HCT116 (cell line): ENCODE results near the gene UBE2V1. TPM values are rescaled to one million over a fixed set of nuclear protein-coding genes. Genes with fewer than 3 reads are reported as not detected.

Experiments used
- ATAC-seq: fragments of 200-7000 bp; cut with Tn5 transposase; 2 replicates; pipeline ENCODE4 v1.9.1; 2020; ENCODE audit warnings: mild to moderate bottlenecking, moderate library complexity
- BruUV-seq: library from RNA; stranded (reverse); fragments of 400-500 nt; replicated peaks from 2 replicates; lab custom pipeline; 2021; lab: Mats Ljungman, UMichigan
- CTCF ChIA-PET: fragments of 300-600 bp; sonication (Branson Sonifier 250); formaldehyde crosslinking; loops from one replicate; lab custom pipeline; 2021; ENCODE audit warnings: antibody characterized with exemption; lab: Charles Lee
- POLR2A ChIA-PET: fragments of 300-600, 350-600 bp; sonication (Branson Sonifier 250); formaldehyde crosslinking; loops from one replicate; lab custom pipeline; 2021; ENCODE audit warnings: antibody characterized with exemption; lab: Charles Lee
- RAD21 ChIA-PET, 2 experiments: fragments of 300-600 bp; sonication (Branson Sonifier 250); formaldehyde crosslinking; loops; one replicate each; lab custom pipeline; 2023; ENCODE audit warnings: low total read pairs in 2 of 2; ENCODE audit not compliant: uncharacterized antibody in 2 of 2, unreplicated experiment in 2 of 2, low non-redundant PET in 1 of 2; lab: Charles Lee
- DNase-seq: peaks from one replicate; pipeline ENCODE4 v3.0.0-alpha.2; 2010; ENCODE audit warnings: low read depth, low spot score
- H2AFZ ChIP-seq: fragments of 200-600 bp; shearing (Covaris generic), sonication (generic); 2 replicates; pipeline ENCODE4 v1.6.1; 2017; ENCODE audit warnings: low read depth, mixed run types, mixed read lengths, antibody characterized with exemption, low read length; ENCODE audit not compliant: poor library complexity, severe bottlenecking
- H3K27ac ChIP-seq: 2 replicates; pipeline ENCODE4 v1.5.1; 2012; ENCODE audit warnings: low read depth, low read length
- H3K27me3 ChIP-seq: fragments of 200-600 bp; sonication (generic); 2 replicates; pipeline ENCODE4 v1.6.1; 2016; ENCODE audit warnings: mixed run types, low read length, mixed read lengths; ENCODE audit not compliant: insufficient read depth
- H3K36me3 ChIP-seq, 2 experiments: fragments of 200-500 bp in 1 of 2; fragments of 200-600 bp in 1 of 2; sonication (Bioruptor generic) in 1 of 2; sonication (generic) in 1 of 2; 2 replicates each; pipeline versions ENCODE4 v1.5.1 to v1.6.1; 2014 to 2016; ENCODE audit warnings: low read length in 2 of 2, inconsistent platforms in 1 of 2, mixed read lengths in 1 of 2, mixed run types in 1 of 2; ENCODE audit not compliant: insufficient read depth in 2 of 2, control insufficient read depth in 1 of 2
- H3K4me1 ChIP-seq, 2 experiments: fragments of 200-600 bp in 1 of 2; sonication (generic) in 1 of 2; 2 replicates each; pipeline versions ENCODE4 v1.5.1 to v1.6.1; 2012 to 2017; ENCODE audit warnings: low read length in 2 of 2, inconsistent platforms in 1 of 2, mild to moderate bottlenecking in 1 of 2, mixed read lengths in 1 of 2, mixed run types in 1 of 2, moderate library complexity in 1 of 2; ENCODE audit not compliant: insufficient read depth in 2 of 2, control insufficient read depth in 1 of 2
- H3K4me2 ChIP-seq: fragments of 200-600 bp; sonication (generic); 2 replicates; pipeline ENCODE4 v1.6.1; 2017; ENCODE audit warnings: mixed run types, low read length, mixed read lengths
- H3K4me3 ChIP-seq, 2 experiments: fragments of 200-600 bp in 1 of 2; sonication (generic) in 1 of 2; replicated peaks in 1 of 2; 2 replicates each; pipeline ENCODE4 v1.5.1; 2011 to 2016; ENCODE audit warnings: low read length in 2 of 2, control low read depth in 1 of 2, low read depth in 1 of 2, mild to moderate bottlenecking in 1 of 2, mixed read lengths in 1 of 2, mixed run types in 1 of 2
- H3K79me2 ChIP-seq: fragments of 200-600 bp; sonication (generic); 2 replicates; pipeline ENCODE4 v1.6.1; 2017; ENCODE audit warnings: mild to moderate bottlenecking, mixed run types, low read length, moderate library complexity, mixed read lengths; ENCODE audit not compliant: insufficient read depth
- H3K9ac ChIP-seq: fragments of 200-600 bp; sonication (generic); 2 replicates; pipeline ENCODE4 v1.6.1; 2016; ENCODE audit warnings: low read length, mixed read lengths
- H3K9me2 ChIP-seq: fragments of 200-600 bp; sonication (generic), shearing (Covaris generic); 2 replicates; pipeline ENCODE4 v1.6.1; 2017; ENCODE audit warnings: mixed run types, mild to moderate bottlenecking, moderate library complexity; ENCODE audit not compliant: insufficient read depth
- H3K9me3 ChIP-seq, 2 experiments: fragments of 200-500 bp in 1 of 2; fragments of 200-600 bp in 1 of 2; sonication (Bioruptor generic) in 1 of 2; sonication (generic) in 1 of 2; 2 replicates each; pipeline ENCODE4 v1.6.1; 2014 to 2017; ENCODE audit warnings: low read length in 2 of 2, mixed read lengths in 2 of 2, inconsistent platforms in 1 of 2, low read depth in 1 of 2, mild to moderate bottlenecking in 1 of 2, mixed run types in 1 of 2, moderate library complexity in 1 of 2; ENCODE audit not compliant: control insufficient read depth in 1 of 2, insufficient read depth in 1 of 2
- H4K20me1 ChIP-seq: fragments of 200-600 bp; sonication (generic), shearing (Covaris generic); 2 replicates; pipeline ENCODE4 v1.6.1; 2017; ENCODE audit warnings: mixed run types, mild to moderate bottlenecking, moderate library complexity; ENCODE audit not compliant: insufficient read depth
- CBX3 ChIP-seq: IDR thresholded peaks from 2 replicates; pipeline ENCODE4 v1.6.1; 2012; ENCODE audit warnings: low read depth
- CTCF ChIP-seq, 3 experiments: fragments of 200-600 bp in 1 of 3; sonication (generic) in 1 of 3; IDR thresholded peaks in 2 of 3; conservative IDR thresholded peaks in 1 of 3; 2 replicates each; pipeline ENCODE4 v1.5.1; 2012 to 2017; ENCODE audit warnings: low read depth in 2 of 3, low read length in 2 of 3, antibody characterized with exemption in 1 of 3, borderline replicate concordance in 1 of 3, control low read depth in 1 of 3, mild to moderate bottlenecking in 1 of 3, mixed read lengths in 1 of 3, mixed run types in 1 of 3, moderate library complexity in 1 of 3; ENCODE audit not compliant: insufficient read depth in 1 of 3
- ELF1 ChIP-seq: IDR thresholded peaks from 2 replicates; pipeline ENCODE4 v1.6.1; 2012; ENCODE audit warnings: low read depth, borderline replicate concordance
- EZH2 ChIP-seq: fragments of 200-600 bp; sonication (generic); IDR thresholded peaks from 2 replicates; pipeline ENCODE4 v1.6.1; 2017; ENCODE audit warnings: antibody characterized with exemption, mixed run types
- MAX ChIP-seq: IDR thresholded peaks from 2 replicates; pipeline ENCODE4 v1.6.1; 2012
- POLR2A ChIP-seq: IDR thresholded peaks from 2 replicates; pipeline ENCODE4 v1.7.0; 2011; ENCODE audit warnings: borderline replicate concordance; ENCODE audit not compliant: insufficient read depth, insufficient read length; ENCODE audit errors: extremely low read depth
- RAD21 ChIP-seq: IDR thresholded peaks from 2 replicates; pipeline ENCODE4 v1.6.1; 2012; ENCODE audit warnings: low read depth, mild to moderate bottlenecking
- SP1 ChIP-seq: IDR thresholded peaks from 2 replicates; pipeline ENCODE4 v1.6.1; 2012; ENCODE audit warnings: low read depth
- SRF ChIP-seq: IDR thresholded peaks from 2 replicates; pipeline ENCODE4 v1.6.1; 2012; ENCODE audit warnings: low read depth
- intact Hi-C: fragments of 100-400 bp; cut with micrococcal nuclease; formaldehyde crosslinking; loops from 2 replicates; pipeline ENCODE4 v1.10.0; 2022
- total RNA-seq: library from RNA; stranded (reverse); gene quantifications from one replicate; pipeline ENCODE4 v1.2.1, GENCODE V29; 2021; ENCODE audit not compliant: unreplicated experiment

Gene UBE2V1
- total RNA-seq, 1 experiment from 2014 or later: 114 TPM

GRCh38 chr20:50071039-50071888 lies 41.7 kb downstream of the UBE2V1 start:
- no peaks in the 10 kb centered on the region for H3K79me2 ChIP-seq
- H3K27me3 ChIP-seq: no peaks in the 10 kb centered on the region
- peaks cover 3 to 14% of the 10 kb centered on the region in 2 experiments; a peak in 3 of 4 replicates for H3K4me1 ChIP-seq
- peak overlapping the region; percentile 34 for H3K9ac ChIP-seq
- H3K36me3 ChIP-seq: no peaks in the 10 kb centered on the region
- no peaks in the 10 kb centered on the region for H4K20me1 ChIP-seq
- CTCF ChIA-PET: interaction anchor here (0.6 to 4.6 kb wide), 38 partner anchors 8 to 530 kb away, joined by 3 to 128 read pairs (median 4); partner anchors contain the start of genes RNF114 and SPATA2
- no peaks in the 10 kb centered on the region for H3K9me3 ChIP-seq
- no TSS peak for BruUV-seq
- no peak overlapping the region for H3K27ac ChIP-seq
- peak overlapping the region; percentile 64 for H3K4me2 ChIP-seq
- peak overlapping the region; percentile 20 to 38; a peak in 3 of 4 replicates for H3K4me3 ChIP-seq
- H2AFZ ChIP-seq: peak overlapping the region; percentile 28
- TF ChIP-seq SP1: no peak
- no peak for TF ChIP-seq SRF
- TF ChIP-seq MAX: peak; percentile 77; the same call in 1 of the 2 replicates
- no peak for TF ChIP-seq EZH2
- TF ChIP-seq CTCF (IDR thresholded peaks at IDR 0.05 in 2 of 3, conservative IDR thresholded peaks at IDR 0.05 in 1 of 3; ENCODE audit: borderline replicate concordance in 1 of 3, insufficient read depth in 1 of 3, low read depth in 2 of 3, low read length in 2 of 3): peak; percentile 96 to 99 (median 98)
- TF ChIP-seq ELF1: no peak
- no peak; the same call in 1 of the 2 replicates for TF ChIP-seq CBX3
- peak; percentile 99 for TF ChIP-seq RAD21
- no peak for TF ChIP-seq POLR2A
- TF ChIP-seq, all 23 proteins: peak for 3
- DNase-seq (peak; percentile 48), ATAC-seq (peak; percentile 99)
- intact Hi-C loops: loop anchor here (1.0 to 5.0 kb wide), 2 partner anchors 92 to 184 kb away; no protein-coding TSS in a partner anchor
- no peaks in the 10 kb centered on the region for H3K9me2 ChIP-seq
- POLR2A ChIA-PET: interaction anchor here (0.5 to 2.6 kb wide), 7 partner anchors 33 to 124 kb away, joined by 3 to 9 read pairs (median 5); no protein-coding TSS in a partner anchor
- RAD21 ChIA-PET: interaction anchor here (0.7 to 3.5 kb wide), 9 partner anchors 15 to 250 kb away, joined by 3 to 25 read pairs (median 4); no protein-coding TSS in a partner anchor
